Suppressor macrophage (primary cell): ENCODE measurements around the gene EME2.

Source experiments
- DNase-seq, 4 experiments: peaks; one replicate each; pipeline ENCODE4 v3.0.0-alpha.2; 2020 to 2022

The EME2 gene

DNA sequence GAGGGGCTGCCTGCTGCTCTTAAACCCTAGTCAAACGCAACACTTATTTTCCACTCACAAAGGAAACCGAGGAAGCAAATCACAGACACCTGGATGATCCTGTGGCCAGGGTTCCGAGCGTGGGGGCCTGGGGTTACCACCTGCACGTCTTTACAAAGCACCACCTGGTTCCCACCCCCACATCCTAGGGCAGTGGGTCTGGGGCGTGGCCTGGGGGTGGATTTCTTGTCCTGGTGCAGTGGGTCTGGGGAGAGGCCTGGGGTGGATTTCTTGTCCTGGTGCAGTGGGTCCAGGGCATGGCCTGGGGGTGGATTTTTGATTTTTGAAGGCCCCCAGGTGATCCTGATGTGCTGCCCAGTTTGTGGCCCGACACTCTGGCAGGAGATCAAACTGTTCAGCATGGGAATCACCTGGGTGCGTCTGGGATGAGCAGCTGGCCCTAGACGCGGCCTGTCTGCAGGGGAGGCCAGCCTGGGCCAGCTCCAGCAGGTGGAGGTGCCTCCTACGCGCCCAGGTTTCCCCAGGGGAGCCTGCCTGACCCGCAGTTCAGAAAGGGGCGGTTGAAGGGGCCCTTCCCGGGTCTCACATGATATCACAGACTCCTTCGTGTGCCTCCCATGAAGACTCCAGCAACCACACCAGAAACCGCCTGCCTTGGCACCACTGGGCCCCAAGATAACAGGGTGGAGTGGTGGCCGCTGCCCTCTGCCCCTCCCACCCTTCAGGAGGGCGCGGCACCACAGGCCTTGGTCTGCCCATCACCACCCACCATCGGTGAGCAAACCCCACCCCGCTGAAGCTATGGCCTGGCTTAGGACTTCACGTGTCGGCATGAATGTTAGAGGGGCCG lies 47.7 kb downstream of the EME2 start:
- no peak for DNase-seq

DNA sequence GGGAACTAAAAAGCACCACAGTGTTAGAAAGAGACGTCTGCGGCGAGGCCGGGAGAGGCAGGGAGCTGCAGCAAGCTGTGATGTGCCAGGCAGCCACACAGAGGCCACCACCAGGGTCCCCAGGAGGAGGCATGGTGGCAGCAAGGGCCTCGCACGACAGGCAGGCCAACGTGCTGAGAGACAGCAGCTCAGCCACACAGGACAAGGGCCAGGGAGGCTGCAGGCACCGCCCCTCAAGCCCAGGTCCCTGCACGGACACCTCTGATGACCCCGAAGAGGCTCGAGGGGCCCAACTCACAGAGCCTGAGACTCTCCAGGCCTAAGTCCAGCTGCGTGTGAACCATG lies 48.3 kb downstream of the EME2 start:
- no peak for DNase-seq

DNA sequence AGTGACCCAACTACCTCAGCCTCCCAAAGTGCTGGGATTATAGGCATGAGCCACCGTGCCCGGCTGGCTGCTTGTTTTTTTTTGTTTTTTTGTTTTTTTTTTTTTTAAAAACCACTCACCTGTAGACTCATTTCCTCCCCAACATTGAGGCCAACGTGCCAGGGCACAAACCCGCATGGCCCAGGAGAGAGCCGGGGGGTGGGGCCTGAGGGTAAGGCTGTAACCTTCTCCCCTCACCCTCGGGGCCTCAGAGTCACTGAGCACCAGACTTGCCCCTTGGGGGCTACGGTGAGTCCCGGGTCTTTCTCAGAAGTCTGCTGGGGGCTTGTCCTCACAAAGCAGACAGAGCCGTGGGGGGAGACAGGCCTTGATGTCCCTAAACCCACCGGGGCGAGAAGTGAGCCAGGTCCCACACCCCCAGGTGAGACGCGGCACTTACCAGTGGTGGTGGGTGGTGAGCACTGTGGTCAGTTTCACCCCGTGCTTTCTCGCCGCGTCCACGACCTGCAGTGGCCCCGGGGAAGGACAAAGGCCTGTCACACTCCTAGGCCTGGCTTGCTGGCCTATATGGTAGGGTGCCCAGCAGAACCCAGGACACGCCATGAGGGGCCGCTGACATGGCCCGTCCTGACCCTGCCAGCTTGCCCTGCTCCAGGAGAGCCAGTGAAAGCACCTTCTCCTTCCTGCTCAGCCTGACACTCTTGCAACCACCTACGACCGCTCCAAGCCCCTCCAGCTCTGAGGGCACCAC lies 49.4 kb downstream of the EME2 start:
- no peak for DNase-seq

DNA sequence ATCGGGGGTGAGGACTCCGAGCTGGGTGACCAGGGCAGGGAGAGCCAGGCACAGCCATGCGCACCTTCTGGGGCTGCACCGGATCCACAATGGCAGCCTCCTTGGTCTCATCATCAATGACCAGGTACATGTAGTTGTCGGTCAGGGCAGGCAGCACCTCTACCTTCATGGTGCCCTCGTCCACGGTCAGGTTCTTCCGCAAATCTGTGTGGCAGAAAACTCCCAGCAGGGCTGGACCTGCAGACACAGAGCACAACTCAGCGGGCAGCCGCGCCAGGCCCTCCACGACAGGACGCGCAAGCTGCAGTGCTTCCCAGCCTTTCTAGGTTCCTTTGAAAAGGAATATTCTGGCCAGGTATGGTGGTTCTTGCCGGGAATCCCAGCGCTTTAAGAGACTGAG lies 50.2 kb downstream of the EME2 start:
- DNase-seq = no peak

DNA sequence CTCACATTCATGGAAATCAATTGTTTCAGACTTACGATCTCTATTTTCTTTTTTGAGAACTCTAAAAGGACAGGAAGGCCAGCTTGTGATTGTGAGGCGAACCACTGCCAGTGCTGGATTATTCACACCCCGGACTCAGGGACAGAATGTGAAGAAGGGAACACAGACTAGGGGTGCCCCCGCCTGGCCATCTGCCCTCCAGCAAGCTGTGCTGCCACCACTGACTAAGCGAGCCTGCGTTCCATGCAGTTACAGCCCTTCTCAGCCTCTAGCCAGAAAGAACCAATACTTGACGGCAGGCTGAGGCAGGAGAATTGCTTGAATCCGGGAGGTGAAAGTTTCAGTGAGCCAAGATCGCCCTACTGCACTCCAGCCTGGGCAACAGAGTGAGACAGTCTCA lies 51.2 kb downstream of the EME2 start:
- DNase-seq = peak in 2 of 4 experiments; percentile 12 to 26

DNA sequence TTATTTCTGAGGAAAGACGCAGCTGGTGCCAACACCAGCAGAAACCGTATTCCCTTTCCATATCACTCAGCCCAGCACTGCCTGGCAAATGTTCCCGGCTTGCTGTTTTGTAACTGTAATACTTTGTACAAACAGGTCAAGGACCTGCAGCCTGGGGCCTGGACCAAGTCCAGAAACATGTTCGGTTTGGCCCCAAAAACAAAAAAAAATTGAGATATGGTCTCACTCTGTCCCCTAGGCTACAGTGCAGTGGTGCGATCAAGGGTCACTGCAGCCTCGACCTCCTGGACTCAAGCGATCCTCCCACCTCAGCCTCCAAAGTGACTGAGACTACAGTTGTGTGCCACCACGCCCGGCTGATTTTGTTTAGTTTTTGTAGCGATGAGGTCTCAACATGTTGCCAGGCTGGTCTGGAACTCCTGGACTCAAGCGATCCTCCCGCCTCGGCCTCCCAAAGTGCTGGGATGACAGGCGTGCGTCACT lies 52.8 kb downstream of the EME2 start:
- DNase-seq = no peak
